ENCODE data around the gene FBXL17. TPM values are rescaled to one million over a fixed set of nuclear protein-coding genes. Genes with fewer than 3 reads are reported as not detected.

Gene FBXL17
- total and polyA plus RNA-seq, 2 of the 4 experiments (the other 2 are of a cell fraction) = 3.9 to 8.1 TPM

DNA sequence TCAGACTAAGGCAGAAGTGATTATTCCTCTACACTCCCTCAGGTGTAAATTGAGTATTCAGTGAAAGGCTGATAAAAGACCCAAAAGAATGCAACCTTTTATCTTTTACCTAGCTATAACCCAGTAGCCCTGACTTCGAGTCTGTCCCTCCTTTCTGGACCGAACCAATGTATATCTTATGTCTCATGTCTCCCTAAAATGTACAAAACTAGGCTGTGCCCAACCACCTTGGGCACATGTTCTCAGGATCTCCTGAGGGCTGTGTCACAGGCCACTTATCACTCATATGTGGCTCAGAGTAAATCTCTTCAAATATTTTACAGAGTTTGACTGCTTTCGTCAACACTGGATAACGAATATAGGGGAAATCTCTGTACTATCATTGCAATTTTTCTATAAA, 12.7 kb downstream of the FBXL17 start:
- 79% methylated on average over 2 of the region's 4 CpGs; no CpG with 5 or more reads in 1 of the 2 experiments for WGBS, 2 experiments (ENCODE audit: extremely low coverage in 2 of 2, insufficient read length in 1 of 2)
- H4K20me1 ChIP-seq (ENCODE audit: insufficient read depth, low read length) = no peaks in the 10 kb centered on the region
- H3K9ac ChIP-seq (ENCODE audit: low read depth, low read length) = no peak overlapping the region
- H3K9me3 ChIP-seq (ENCODE audit: control insufficient read depth, insufficient read depth, low read length) = peaks cover 6% of the 10 kb centered on the region
- dilution Hi-C loops (cut with HindIII; ENCODE audit: low sequenced_read_pairs, unreplicated experiment) = no loop called here
- no peak overlapping the region for H3K27ac ChIP-seq (ENCODE audit: insufficient read depth, low read length)
- no peak overlapping the region for H3K4me3 ChIP-seq (ENCODE audit: insufficient read depth, low read depth, low read length)
- no peak overlapping the region for H2AK9ac ChIP-seq (replicated peaks; ENCODE audit: low read depth, low read length, poor library complexity)
- intact Hi-C loops (cut with micrococcal nuclease) = no loop called here
- no peaks in the 10 kb centered on the region for H3K27me3 ChIP-seq (ENCODE audit: control insufficient read depth, insufficient read depth, low read length)
- no peak overlapping the region for H2BK15ac ChIP-seq (ENCODE audit: low read depth, low read length)
- no peak overlapping the region for H4K5ac ChIP-seq (ENCODE audit: low read depth, low read length)
- no peak overlapping the region for H3K56ac ChIP-seq (ENCODE audit: extremely low read depth, insufficient read depth, low read length)
- ChIA-PET CTCF (interaction anchor here (0.5 kb wide), 1 partner anchor 168 kb away, joined by 3 read pairs; no protein-coding TSS in a partner anchor), POLR2A (ENCODE audit: unreplicated experiment) (no interaction called here)
- H2BK20ac ChIP-seq (ENCODE audit: low read depth, low read length) = no peak overlapping the region
- no peak overlapping the region for H2AK5ac ChIP-seq (ENCODE audit: low read depth, low read length)
- no peaks in the 10 kb centered on the region for H3K4me1 ChIP-seq (ENCODE audit: control insufficient read depth, insufficient read depth, low read length)
- no peak overlapping the region for H3K18ac ChIP-seq (ENCODE audit: low read depth, low read length)
- DNase-seq (no peak), ATAC-seq (ENCODE audit: low read depth) (no peak)
- H3K79me1 ChIP-seq (ENCODE audit: low read depth in 1 of 2, low read length in 2 of 2) = peaks cover 3 to 7% of the 10 kb centered on the region in 2 experiments; a peak in 3 of 4 replicates
- in situ Hi-C loops (cut with MboI; ENCODE audit: low sequenced_read_pairs) = no loop called here
- no peak overlapping the region for H4K8ac ChIP-seq (ENCODE audit: low read depth in 2 of 2, low read length in 2 of 2)
- H3K36me3 ChIP-seq (ENCODE audit: control insufficient read depth, insufficient read depth, low read length) = peaks cover 2% of the 10 kb centered on the region; the same call in 1 of the 2 replicates
- H3K4me2 ChIP-seq (ENCODE audit: low read depth, low read length) = no peak overlapping the region
- H3K23ac ChIP-seq (ENCODE audit: low read depth, low read length) = no peak overlapping the region
- no peak overlapping the region for H4K91ac ChIP-seq (ENCODE audit: insufficient read depth, low read depth, low read length)
- TF ChIP-seq NFE2L2 (IDR thresholded peaks at IDR 0.05; ENCODE audit: low read depth, low read length) = no peak
- TF ChIP-seq, protein P1, sequence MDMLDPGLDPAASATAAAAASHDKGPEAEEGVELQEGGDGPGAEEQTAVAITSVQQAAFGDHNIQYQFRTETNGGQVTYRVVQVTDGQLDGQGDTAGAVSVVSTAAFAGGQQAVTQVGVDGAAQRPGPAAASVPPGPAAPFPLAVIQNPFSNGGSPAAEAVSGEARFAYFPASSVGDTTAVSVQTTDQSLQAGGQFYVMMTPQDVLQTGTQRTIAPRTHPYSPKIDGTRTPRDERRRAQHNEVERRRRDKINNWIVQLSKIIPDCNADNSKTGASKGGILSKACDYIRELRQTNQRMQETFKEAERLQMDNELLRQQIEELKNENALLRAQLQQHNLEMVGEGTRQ (IDR thresholded peaks at IDR 0.05; ENCODE audit: low read depth, low read length) = no peak
- no peak for TF ChIP-seq SMC3 (IDR thresholded peaks at IDR 0.05; ENCODE audit: low read depth, low read length)
- no peak for TF ChIP-seq RAD21 (IDR thresholded peaks at IDR 0.05; ENCODE audit: low read length)
- TF ChIP-seq RCOR1 (IDR thresholded peaks at IDR 0.05; ENCODE audit: insufficient replicate concordance, low read length) = no peak
- TF ChIP-seq MAZ (IDR thresholded peaks at IDR 0.05; ENCODE audit: borderline replicate concordance, low read depth, low read length) = no peak
- no peak for TF ChIP-seq MAFK (IDR thresholded peaks at IDR 0.05; ENCODE audit: low read depth, low read length)
- TF ChIP-seq MXI1 (IDR thresholded peaks at IDR 0.05; ENCODE audit: borderline replicate concordance, low read depth, low read length) = no peak
- TF ChIP-seq BHLHE40 (IDR thresholded peaks at IDR 0.05; ENCODE audit: low read depth, low read length) = no peak
- TF ChIP-seq FOS (IDR thresholded peaks at IDR 0.05; ENCODE audit: low read depth, low read length) = no peak
- no peak for TF ChIP-seq CEBPB (IDR thresholded peaks at IDR 0.05; ENCODE audit: low read depth, low read length)
- TF ChIP-seq, protein P2, sequence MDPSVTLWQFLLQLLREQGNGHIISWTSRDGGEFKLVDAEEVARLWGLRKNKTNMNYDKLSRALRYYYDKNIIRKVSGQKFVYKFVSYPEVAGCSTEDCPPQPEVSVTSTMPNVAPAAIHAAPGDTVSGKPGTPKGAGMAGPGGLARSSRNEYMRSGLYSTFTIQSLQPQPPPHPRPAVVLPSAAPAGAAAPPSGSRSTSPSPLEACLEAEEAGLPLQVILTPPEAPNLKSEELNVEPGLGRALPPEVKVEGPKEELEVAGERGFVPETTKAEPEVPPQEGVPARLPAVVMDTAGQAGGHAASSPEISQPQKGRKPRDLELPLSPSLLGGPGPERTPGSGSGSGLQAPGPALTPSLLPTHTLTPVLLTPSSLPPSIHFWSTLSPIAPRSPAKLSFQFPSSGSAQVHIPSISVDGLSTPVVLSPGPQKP (IDR thresholded peaks at IDR 0.05; ENCODE audit: borderline replicate concordance, low read depth, low read length) = no peak
- no peak for TF ChIP-seq RFX5 (IDR thresholded peaks at IDR 0.05; ENCODE audit: low read depth, low read length)
- TF ChIP-seq, protein P3, sequence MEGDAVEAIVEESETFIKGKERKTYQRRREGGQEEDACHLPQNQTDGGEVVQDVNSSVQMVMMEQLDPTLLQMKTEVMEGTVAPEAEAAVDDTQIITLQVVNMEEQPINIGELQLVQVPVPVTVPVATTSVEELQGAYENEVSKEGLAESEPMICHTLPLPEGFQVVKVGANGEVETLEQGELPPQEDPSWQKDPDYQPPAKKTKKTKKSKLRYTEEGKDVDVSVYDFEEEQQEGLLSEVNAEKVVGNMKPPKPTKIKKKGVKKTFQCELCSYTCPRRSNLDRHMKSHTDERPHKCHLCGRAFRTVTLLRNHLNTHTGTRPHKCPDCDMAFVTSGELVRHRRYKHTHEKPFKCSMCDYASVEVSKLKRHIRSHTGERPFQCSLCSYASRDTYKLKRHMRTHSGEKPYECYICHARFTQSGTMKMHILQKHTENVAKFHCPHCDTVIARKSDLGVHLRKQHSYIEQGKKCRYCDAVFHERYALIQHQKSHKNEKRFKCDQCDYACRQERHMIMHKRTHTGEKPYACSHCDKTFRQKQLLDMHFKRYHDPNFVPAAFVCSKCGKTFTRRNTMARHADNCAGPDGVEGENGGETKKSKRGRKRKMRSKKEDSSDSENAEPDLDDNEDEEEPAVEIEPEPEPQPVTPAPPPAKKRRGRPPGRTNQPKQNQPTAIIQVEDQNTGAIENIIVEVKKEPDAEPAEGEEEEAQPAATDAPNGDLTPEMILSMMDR (conservative IDR thresholded peaks at IDR 0.05; ENCODE audit: low read depth, low read length) = no peak
- H3K9me1 ChIP-seq (ENCODE audit: insufficient read depth, low read length) = no peaks in the 10 kb centered on the region; the same call in 1 of the 2 replicates
- H2BK5ac ChIP-seq (ENCODE audit: low read depth, low read length, poor library complexity, severe bottlenecking) = no peak overlapping the region
- no peak overlapping the region for H2AFZ ChIP-seq (replicated peaks; ENCODE audit: low read length, poor library complexity)
- no peak overlapping the region for H3K14ac ChIP-seq (replicated peaks; ENCODE audit: low read depth, low read length)
- no peak overlapping the region for H2BK120ac ChIP-seq (ENCODE audit: low read depth, low read length)
- no peak overlapping the region for H3K4ac ChIP-seq (ENCODE audit: low read depth, low read length)
- BruUV-seq (replicated peaks) = no TSS peak

All from IMR-90 (cell line).